Measurements from ENCODE around the gene ZNF593OS. TPM values are rescaled to one million over a fixed set of nuclear protein-coding genes. Genes with fewer than 3 reads are reported as not detected.

ZNF593OS gene
- total and polyA plus RNA-seq, 2 of the 8 experiments (the other 6 are each of a cell fraction or from before 2014, with no cell fraction given): not detected

- Histone ChIP-seq H3K9ac (replicated peaks in 1 of 4; ENCODE audit: extremely low read depth in 1 of 4, low read depth in 3 of 4, low read length in 3 of 4) (no peak overlapping the region), H3K18ac (ENCODE audit: extremely low read depth, low read length) (no peak overlapping the region), H3K4me3 (ENCODE audit: extremely low read depth in 1 of 4, insufficient read depth in 2 of 4, low read depth in 3 of 4, low read length in 4 of 4) (no peak overlapping the region), H2BK15ac (ENCODE audit: low read length) (no peak overlapping the region), H3K27ac (ENCODE audit: low read depth, low read length) (no peak overlapping the region), H3K79me1 (ENCODE audit: low read depth, low read length) (no peaks in the 10 kb centered on the region), H2BK20ac (ENCODE audit: low read length) (no peak overlapping the region), H3K4me2 (ENCODE audit: insufficient read depth in 1 of 2, low read depth in 2 of 2, low read length in 2 of 2) (no peak overlapping the region), H2AK5ac (ENCODE audit: low read depth, low read length) (no peak overlapping the region), H3K79me2 (ENCODE audit: control insufficient read depth in 1 of 2, insufficient read depth in 2 of 2, low read length in 2 of 2) (no peaks in the 10 kb centered on the region), H2BK120ac (replicated peaks; ENCODE audit: low read depth, low read length) (no peak overlapping the region), H4K8ac (ENCODE audit: extremely low read depth, insufficient read depth, low read length) (no peak overlapping the region), H3K4me1 (replicated peaks in 1 of 4; ENCODE audit: control insufficient read depth in 3 of 4, insufficient read depth in 4 of 4, low read length in 3 of 4) (peaks cover 14 to 54% (median 30%) of the 10 kb centered on the region in 4 experiments), H3K23ac (ENCODE audit: insufficient read length) (no peak overlapping the region), H4K5ac (ENCODE audit: insufficient read length, low read depth, low read length) (no peak overlapping the region), H3K36me3 (ENCODE audit: control insufficient read depth in 2 of 4, insufficient read depth in 4 of 4, low read length in 3 of 4) (no peaks in the 10 kb centered on the region), H3K27me3 (replicated peaks in 1 of 4; ENCODE audit: control insufficient read depth in 3 of 4, extremely low read depth in 1 of 4, insufficient read depth in 3 of 4, low read length in 3 of 4) (peaks cover 48 to 92% (median 84%) of the 10 kb centered on the region in 4 experiments), H4K20me1 (replicated peaks in 1 of 2; ENCODE audit: control insufficient read depth in 1 of 2, insufficient read depth in 2 of 2, low read length in 2 of 2) (peaks cover 13 to 15% of the 10 kb centered on the region in 2 experiments), H2AFZ (ENCODE audit: low read length) (no peak overlapping the region), H3K23me2 (ENCODE audit: low read depth, low read length) (peaks cover 17% of the 10 kb centered on the region), H3K56ac (replicated peaks; ENCODE audit: insufficient read length, low read depth, low read length) (no peak overlapping the region), H4K91ac (replicated peaks; ENCODE audit: insufficient read length, low read length) (no peak overlapping the region), H2BK5ac (ENCODE audit: low read depth, low read length) (no peak overlapping the region), H2BK12ac (ENCODE audit: low read depth, low read length) (no peak overlapping the region), H3K4ac (replicated peaks; ENCODE audit: insufficient read length, low read depth, low read length) (no peak overlapping the region), H3K14ac (ENCODE audit: insufficient read length) (no peak overlapping the region), H3K9me3 (ENCODE audit: insufficient read depth in 2 of 2, low read depth in 1 of 2, low read length in 1 of 2) (no peaks in the 10 kb centered on the region)
- CTCF ChIA-PET (ENCODE audit: partially characterized antibody): interaction anchor here (1.4 kb wide), 1 partner anchor 10 kb away, joined by 4 read pairs; the partner anchor contains the start of genes C1orf232 and ZNF593
- TF ChIP-seq ASH2L (IDR thresholded peaks at IDR 0.05; ENCODE audit: low read length) (no peak), EGR1 (IDR thresholded peaks at IDR 0.05; ENCODE audit: borderline replicate concordance, low read depth, low read length) (no peak), SP4 (IDR thresholded peaks at IDR 0.05; ENCODE audit: low read length) (no peak), SIN3A (conservative IDR thresholded peaks at IDR 0.05 in 1 of 2, IDR thresholded peaks at IDR 0.05 in 1 of 2; ENCODE audit: low read depth in 1 of 2, low read length in 2 of 2) (no peak), SUZ12 (IDR thresholded peaks at IDR 0.05; ENCODE audit: low read length) (no peak), RXRA (IDR thresholded peaks at IDR 0.05; ENCODE audit: insufficient read depth, low read depth, low read length) (no peak), PHF8 (conservative IDR thresholded peaks at IDR 0.05; ENCODE audit: low read depth, low read length) (no peak), SIX5 (IDR thresholded peaks at IDR 0.05; ENCODE audit: low read depth, low read length) (no peak), POLR2AphosphoS5 (IDR thresholded peaks at IDR 0.05; ENCODE audit: low read depth, low read length) (no peak), KDM1A (IDR thresholded peaks at IDR 0.05; ENCODE audit: borderline replicate concordance, low read length) (no peak), SP2 (IDR thresholded peaks at IDR 0.05; ENCODE audit: low read length) (no peak), RBBP5 (IDR thresholded peaks at IDR 0.05; ENCODE audit: borderline replicate concordance, low read depth, low read length) (no peak)
- WGBS, 2 experiments (ENCODE audit: extremely low coverage in 1 of 2, insufficient coverage in 1 of 2, insufficient read length in 1 of 2, insufficient replicate concordance in 2 of 2, low coverage in 1 of 2, low lambda C conversion rate in 2 of 2, missing lambda C conversion rate in 1 of 2): 83% methylated on average over 3 of the region's 4 CpGs; no CpG with 5 or more reads in 1 of the 2 experiments
- DNase-seq (ENCODE audit: low read depth in 1 of 2, low spot score in 2 of 2) (no peak), FAIRE-seq (no peak)
- POLR2A ChIA-PET (ENCODE audit: partially characterized antibody): interaction anchor here (2.4 kb wide), 1 partner anchor 10 kb away, joined by 5 read pairs; the partner anchor contains the start of gene ZNF593
These were observed 11.9 kb downstream of the ZNF593OS start for GRCh38 chr1:26159743-26160039.

Measured in H1 (cell line).